Measurements from ENCODE around the gene NCS1.

The NCS1 gene

DNA sequence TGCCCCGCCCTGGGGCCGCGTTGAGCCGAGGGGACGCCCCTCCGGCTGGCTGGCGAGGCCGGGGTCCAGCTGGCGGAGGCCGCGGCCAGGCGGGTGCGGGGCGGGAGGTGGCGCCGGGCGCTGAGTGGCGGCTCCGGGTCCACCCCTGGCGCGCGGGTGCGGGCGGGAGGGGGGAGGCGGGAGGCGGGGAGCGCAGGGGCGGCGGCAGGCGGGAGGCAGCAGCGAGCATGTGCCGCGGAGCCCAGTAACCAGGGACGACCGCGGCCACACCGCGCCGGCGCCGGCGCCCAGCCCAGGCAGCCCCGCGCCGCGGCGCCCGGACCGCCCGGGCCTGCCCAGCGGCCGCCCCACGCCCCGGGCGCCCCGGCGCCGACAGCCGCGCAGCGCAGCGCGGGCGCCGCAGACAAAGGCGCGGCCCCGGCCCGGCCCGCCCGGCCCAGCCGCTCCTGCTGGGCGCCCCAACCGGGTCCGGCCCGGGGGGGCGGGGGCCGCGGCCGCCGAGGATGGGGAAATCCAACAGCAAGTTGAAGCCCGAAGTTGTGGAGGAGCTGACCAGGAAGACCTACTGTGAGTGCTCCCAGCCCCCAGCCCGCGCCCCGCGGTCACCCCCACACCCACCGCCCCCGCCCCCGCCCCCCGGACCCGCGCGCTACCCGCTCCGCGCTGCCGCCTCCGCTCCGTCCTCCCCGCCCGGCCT, at the start of gene NCS1:
NCS1 (plus strand) TSS at position 244 of the 697 bp plus-strand sequence; CDS start at position 504, 260 bp downstream.
- H3K4me3 ChIP-seq (ENCODE audit: low read depth, low read length), result peak within 1 kb of the TSS; percentile 62
- peak; percentile 35 for DNase-seq (ENCODE audit: low read depth)

DNA sequence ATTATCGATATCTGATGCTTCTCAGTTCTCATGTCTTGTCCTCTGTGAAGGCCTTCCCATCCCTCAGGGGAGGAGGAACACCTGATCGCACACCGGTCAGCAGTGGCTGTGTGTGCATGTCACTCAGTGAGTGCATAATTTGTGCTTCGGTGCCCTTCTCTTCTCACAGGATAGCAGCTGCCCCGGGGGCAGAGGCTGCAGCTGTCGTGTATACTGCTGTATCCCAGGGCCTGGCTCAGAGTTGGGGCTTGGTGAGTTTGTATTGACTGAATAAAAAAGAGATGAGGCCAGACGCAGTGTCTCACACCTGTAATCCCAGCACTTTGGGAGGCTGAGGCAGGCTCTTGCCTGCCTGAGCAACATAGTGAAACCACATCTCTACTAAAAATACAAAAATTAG, 49.7 kb upstream of the NCS1 start:
- no peak for DNase-seq (ENCODE audit: low read depth)
- H3K4me3 ChIP-seq (ENCODE audit: low read depth, low read length), result no peak overlapping the region

DNA sequence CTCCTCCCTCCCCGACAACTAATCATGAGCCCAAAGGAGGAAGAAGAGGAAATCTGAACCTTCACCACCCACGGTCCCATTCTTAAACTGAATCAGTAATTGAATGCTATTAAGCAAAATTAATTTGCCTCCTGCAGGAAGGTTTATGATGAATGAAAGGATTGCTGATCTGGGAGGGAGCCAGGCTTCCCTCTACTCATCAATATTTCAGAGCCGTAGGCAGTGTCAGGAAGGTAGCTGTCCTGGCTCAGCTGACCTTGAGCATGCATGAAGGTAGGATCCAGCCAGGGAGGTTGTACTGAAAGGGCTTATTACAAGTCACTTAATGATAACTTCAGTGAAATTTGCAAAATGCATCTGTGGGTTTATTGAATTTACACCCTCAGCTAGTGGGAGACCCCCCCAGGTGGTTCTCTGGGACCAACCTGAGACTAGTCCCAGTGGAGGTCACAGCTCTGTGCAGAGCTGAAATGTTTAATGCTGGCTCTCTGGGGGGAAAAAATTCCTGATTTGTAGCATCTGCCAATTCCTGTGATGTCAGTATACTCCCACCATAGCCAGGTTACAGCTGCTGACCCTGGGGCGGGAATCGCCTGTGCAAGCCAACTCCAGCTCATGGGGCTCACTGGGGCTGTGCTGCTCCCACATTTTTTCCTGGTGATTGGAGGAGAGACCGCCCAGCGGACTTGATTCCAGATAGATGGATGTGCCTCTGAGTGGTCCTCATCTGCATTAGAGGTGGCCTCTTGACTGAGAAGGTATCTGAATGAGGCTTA, 47.9 kb upstream of the NCS1 start:
- no peak for DNase-seq (ENCODE audit: low read depth)
- H3K4me3 ChIP-seq (ENCODE audit: low read depth, low read length), result no peak overlapping the region

DNA sequence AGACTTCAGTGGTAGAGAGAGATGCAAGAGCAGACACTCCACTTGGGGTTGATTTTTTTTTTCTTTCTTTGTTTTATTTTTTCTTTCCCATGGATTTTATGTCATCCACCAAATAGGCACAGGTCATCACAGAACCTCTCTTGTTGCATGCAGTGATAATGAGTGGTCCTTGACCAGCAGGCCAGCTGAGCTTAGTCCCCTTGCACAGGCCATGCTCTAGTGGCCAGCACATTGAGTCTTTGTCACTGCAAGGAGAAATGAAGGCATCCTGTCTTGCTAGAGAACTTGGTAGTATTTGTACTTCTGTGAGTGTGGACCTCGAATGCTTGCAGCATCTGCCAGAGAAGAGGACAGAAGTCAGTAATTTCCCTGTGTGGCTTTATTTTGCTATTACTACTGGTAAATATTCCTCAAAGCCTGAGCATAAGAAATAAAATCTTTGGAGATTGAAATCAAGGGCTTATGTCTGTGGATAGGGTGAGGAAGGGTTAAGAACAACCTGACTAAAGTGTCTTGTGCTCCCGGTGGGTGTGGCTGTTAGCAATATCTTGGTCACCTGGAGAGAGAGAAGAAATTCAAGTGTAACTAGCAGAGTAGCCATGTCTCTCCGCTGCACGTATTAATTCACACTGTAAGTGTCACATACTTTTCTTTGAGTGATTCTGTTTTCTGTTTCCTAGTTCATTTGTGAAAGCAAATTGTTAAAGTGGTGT, 45.3 kb upstream of the NCS1 start:
- no peak overlapping the region for H3K4me3 ChIP-seq (ENCODE audit: low read depth, low read length)
- no peak for DNase-seq (ENCODE audit: low read depth)

DNA sequence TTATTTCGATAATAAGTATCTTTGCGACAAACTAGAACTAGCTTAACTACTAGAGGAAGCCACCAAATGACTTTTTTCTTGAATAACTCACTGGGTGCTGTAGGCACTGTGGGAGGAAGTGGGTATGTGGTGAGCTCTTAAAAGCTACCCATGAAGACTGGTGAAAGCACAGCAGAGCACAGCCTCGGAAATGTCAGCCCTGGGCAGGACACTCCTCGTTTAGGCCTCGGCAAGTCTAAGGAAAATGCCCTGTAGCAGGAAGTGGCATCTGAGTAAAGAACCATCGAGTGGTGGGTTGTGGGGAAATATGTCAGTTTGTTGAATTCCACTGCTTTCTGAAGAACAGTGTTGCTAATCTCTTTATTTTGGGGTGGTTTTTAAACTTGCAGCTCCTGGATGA, 44.0 kb upstream of the NCS1 start:
- H3K4me3 ChIP-seq (ENCODE audit: low read depth, low read length), result no peak overlapping the region
- no peak for DNase-seq (ENCODE audit: low read depth)

DNA sequence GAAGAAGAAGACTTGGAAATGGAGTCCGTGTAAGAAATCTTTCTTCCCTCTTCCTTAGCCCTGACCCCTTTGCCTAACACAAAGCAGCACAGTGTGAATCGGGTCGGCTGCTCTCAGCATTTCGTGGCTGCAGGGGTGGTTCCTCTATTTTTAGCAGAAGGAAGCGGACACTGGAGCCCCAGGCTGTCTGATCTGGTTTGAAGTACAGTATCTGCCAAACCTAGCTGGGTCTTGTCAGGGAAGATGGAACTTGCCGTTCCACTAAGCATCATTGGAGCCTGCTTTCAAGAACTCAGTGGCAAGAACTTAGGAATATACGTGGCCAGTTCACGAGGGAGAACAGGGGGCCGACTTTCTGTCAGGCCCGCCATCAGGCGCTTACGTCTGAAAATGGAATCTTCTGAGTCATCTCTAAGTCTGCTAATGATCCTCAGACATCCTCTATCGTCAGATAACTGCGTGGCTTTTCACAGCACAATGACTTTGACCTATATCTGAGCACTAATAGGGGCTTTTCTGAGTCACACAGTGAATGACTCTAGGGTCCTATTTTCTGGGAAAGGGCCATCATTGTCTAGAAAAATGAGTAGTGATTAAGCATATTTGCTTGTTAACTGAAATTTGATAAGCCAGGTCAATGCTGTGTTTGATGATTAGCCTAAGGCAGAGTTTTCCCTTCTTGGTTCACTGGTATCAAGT, 43.3 kb upstream of the NCS1 start:
- H3K4me3 ChIP-seq (ENCODE audit: low read depth, low read length), result no peak overlapping the region

DNA sequence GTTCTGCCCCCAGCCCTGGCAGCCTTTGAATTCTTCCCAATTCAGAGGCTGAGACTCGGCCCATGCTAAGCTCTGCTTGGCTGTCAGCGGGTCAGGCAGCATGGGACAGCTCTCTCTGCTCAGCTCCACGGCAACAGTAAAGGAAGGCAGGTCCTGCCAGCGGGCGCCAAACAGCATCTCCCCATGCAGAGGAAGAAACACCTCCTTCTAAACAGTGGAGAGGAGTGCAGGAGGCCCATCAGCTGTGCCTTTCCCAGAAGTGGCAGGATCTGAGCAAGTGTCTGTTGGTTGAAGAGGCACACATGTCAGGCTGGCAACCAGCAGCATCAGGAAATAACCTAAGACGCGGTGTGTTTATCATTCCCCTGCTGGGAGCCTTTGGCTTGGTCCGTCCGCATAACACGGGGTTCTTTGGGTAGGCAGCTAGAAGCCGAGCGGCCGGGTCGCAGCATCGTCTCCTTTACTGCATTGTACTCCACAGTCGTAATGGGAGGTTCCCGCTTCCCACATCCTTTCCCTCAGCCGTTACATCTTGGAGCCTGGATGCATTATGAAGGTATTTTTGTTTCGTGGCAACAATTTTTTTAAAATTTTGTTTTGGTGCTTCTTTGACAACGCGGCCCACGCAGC, 42.7 kb upstream of the NCS1 start:
- no peak overlapping the region for H3K4me3 ChIP-seq (ENCODE audit: low read depth, low read length)
- DNase-seq (ENCODE audit: low read depth), result no peak

More for the DNA sequence above, 43.3 kb upstream of the NCS1 start:
- peak; percentile 81 for DNase-seq (ENCODE audit: low read depth)

DNA sequence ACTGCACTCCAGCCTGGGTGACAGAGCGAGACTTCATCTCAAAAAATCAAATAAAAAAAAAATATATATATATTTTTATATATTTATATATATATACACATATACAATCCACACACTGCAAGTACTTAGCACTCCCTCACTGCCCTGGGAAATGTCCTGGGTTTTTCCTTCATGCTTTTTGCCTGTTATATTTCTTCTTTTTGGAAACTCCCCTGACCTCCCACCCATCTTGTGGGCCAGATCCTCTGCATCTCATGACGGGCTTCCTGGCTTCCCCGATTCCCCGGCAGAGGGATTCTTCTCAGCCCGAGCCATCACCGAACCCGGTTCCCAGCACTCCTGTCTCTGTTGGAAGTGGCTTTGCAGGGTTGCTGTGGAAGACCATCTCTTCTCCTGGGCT, 39.5 kb upstream of the NCS1 start:
- no peak for DNase-seq (ENCODE audit: low read depth)
- H3K4me3 ChIP-seq (ENCODE audit: low read depth, low read length), result no peak overlapping the region

DNA sequence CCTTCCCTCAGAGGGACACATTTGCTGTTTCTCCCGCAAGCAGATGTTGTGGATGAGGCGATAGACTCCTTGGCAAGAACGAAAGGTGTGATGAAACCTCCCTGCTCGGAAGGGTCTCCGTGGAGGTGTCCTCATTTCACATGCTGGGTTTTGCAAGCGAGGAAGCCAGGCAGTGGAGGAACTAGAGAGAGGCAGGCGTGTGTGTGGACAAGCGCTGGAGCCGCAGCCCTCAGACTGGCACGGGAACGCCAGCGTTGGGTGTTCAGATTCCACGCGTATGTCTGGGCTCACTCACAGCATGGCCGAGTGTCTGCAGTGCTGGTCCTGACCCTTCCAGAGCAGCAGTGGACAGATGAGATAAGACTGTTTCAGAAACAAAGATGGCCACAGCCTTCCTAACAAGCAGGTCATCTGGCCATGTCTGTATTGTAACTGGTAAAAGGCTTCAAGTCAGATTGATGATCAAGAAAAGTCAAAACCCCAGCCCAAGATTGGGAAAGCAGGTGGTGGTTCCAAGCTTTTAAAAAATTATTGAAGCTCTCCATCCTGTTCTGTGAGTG, 35.0 kb upstream of the NCS1 start:
- DNase-seq (ENCODE audit: low read depth), result no peak
- no peak overlapping the region for H3K4me3 ChIP-seq (ENCODE audit: low read depth, low read length)

DNA sequence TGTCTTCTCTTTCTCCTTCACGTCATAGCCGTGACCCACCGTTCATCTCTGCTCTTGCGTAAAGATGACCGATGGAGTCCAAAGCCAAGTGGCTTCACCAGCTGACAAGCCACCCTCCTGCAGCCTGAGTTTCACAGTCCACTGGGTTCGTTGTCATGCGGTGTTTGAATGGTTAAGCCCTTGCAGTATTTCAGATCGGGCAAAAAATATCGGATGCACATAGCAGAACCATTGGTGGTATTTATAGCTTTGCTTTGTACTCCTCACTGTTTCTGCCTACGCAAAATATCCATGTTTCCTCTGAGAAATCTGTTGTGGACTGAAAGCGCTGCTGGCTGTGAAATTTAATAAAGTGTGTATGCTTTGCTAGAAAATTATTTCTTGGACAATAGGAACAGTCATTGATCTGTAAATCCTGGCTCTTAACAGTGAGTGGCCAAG, 34.5 kb upstream of the NCS1 start:
- no peak overlapping the region for H3K4me3 ChIP-seq (ENCODE audit: low read depth, low read length)
- DNase-seq (ENCODE audit: low read depth), result no peak

DNA sequence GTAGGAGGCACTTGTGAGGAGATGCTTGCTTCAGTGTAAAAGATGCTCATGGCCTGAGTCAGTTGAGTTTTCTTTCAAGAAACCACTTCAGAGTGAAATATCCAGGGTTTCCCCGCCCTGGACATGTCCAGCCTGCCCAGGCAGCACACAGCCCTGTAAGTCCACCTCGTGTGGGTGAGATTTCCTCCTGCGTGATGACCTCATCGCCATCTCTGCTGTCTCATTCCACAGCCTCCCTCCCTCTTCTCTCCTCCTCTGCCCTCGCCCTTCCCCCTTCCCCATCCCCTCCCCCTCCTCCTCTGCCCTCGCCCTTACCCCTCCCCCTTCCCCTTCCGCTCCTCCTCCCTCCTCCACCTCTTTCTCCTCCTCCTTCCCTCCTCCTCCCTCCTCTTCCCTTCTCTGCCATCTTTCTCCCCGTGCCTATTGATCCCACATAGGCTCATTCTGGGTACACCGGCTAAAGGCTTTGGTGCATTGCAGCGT, 34.0 kb upstream of the NCS1 start:
- DNase-seq (ENCODE audit: low read depth), result peak; percentile 92
- no peak overlapping the region for H3K4me3 ChIP-seq (ENCODE audit: low read depth, low read length)

DNA sequence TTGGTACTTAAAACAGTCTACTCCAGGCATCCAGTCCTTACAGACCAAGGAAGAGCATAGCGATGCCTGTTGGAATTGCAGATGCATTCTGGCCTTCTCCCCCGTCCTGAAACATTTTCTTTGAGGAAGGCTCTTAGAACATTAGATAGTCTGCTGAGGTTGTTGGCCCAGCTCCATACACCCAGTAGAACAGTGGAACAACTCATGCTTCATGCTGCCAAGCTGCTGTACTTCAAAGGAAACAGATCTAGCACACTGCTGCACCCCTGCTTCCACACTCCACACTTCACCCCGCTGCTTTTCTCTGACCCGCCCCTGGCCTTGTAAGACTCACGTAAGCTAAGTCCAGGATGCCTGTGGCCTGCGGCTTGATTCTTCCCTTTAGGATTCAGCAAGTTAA, 33.4 kb upstream of the NCS1 start:
- DNase-seq (ENCODE audit: low read depth), result peak; percentile 96
- no peak overlapping the region for H3K4me3 ChIP-seq (ENCODE audit: low read depth, low read length)

DNA sequence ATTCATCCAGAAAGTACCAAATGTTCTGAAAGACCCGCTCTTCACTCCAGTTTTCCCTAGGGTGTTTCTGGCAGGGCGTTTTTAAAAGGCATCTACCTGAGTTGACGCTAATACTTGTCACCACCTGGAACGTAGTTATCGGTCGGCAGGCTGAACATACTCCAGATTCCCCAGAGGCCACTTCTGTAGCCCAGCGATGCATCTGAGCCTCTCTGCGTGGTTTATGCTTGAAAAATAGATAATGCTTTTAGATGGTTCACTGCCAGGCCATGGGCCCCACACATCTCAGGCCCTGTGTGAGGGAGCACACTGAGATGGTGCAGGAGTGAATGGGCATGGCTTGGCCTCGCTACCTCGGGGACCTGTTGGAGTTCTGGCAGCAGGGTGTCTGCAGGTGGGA, 33.0 kb upstream of the NCS1 start:
- DNase-seq (ENCODE audit: low read depth), result no peak
- no peak overlapping the region for H3K4me3 ChIP-seq (ENCODE audit: low read depth, low read length)

DNA sequence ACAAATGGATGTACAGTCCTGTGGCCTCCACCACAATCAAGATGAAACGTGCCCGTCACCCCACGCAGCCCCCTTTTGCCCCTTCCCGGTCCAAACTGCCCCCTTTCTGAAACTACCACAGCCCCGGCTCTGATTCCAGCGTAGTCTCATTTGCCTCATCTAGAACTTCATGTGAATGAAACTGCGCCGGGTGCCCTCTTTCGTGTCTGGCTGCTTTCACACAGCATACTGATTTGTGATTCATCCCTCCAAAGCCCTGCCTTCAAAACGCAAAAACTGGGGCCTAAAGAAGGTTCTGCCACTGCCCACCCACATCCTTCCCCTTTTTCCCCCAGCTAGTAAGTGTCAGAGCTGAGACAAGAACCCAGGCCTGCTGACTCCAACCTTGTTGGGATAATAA, 31.5 kb upstream of the NCS1 start:
- no peak overlapping the region for H3K4me3 ChIP-seq (ENCODE audit: low read depth, low read length)
- no peak for DNase-seq (ENCODE audit: low read depth)

DNA sequence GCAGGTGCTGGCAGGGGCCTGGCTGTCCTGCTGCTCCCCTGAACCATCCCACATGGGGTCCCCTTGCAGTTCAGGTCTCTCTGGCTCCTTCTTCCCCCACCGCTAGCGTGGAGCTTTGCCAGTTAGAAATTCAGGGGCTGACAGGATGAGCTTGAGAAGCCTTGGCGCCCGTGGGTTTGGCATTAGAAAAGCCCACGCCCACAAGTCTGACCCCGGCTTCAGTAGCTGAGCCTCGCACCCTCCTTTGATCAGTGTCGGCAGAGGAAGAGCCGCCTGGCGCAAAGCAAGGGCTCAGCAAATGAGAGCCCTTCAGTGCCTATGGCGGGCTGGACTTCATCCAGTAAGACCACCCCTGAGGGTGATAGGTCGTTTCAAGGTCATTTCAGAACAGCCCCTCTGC, 30.1 kb upstream of the NCS1 start:
- DNase-seq (ENCODE audit: low read depth), result no peak
- H3K4me3 ChIP-seq (ENCODE audit: low read depth, low read length), result no peak overlapping the region

DNA sequence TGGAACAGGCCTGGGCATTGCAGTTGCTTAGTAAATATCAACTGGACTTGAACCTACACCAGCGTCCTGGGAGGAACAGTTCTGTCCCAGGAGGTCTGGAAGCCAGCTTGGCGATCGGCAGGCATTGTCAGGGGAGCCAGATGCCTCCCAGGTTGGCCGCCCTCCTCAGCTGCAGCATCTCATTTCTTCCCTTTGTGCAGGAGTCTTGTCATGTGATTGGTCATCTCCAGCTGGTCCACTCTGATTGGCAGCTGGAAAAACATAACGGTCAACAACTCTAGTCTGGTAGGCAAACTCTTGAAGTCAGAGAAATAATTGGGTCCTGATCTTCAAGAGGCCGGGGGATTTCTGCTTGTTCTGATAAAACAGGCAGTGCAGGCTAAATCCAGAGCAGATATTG, 29.6 kb upstream of the NCS1 start:
- DNase-seq (ENCODE audit: low read depth), result no peak

DNA sequence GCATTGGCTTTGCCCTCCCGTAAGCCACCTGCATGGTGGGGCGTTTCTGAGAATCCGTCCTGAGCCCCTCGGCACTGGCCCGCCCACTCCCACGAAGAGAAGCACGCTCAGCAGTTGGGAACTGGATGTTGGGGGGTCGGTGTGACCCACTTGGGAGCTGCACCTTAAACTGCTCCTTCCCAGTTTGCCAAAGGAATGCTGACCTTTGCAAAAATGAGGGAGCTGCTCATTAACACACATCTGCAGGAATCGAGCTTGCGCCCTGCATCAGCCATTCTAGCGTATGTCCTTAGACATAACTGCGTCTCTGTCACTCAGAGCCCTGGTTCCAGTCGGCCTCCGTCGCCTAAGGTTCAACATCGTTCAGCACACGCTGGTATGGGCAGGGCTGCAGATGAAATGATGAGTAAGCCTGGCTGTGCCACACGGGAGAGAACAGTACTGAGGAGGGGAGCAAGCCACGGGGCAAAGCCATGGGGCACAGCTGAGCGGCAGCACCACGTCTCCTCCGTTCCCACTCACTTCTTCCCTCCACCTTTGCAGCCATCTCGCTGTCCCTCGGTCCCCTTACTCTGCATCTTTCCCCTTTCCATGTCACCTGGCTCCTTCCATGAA, 28.8 kb upstream of the NCS1 start:
- H3K4me3 ChIP-seq (ENCODE audit: low read depth, low read length), result no peak overlapping the region
- no peak for DNase-seq (ENCODE audit: low read depth)

More for the DNA sequence above, 29.6 kb upstream of the NCS1 start:
- no peak overlapping the region for H3K4me3 ChIP-seq (ENCODE audit: low read depth, low read length)

DNA sequence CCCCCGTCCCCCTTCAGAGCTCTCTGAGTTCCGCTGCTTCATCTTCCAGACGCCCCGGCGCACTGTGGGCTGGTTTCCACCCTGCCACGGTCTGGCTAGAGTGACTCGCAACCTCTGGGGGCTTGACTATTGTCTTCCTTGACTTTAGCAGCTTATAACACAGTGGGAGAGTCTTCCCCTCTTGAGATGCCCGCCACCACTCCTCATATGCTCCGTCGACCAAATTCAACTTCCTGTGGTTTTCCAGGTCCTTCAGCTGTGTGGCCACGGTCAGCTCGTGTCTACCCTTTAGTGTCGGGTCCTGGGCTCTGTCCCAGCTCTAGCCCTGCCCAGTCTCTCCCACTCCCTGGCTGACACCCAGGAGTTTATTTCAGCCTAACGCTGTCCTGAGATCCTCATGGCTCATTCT, 28.2 kb upstream of the NCS1 start:
- no peak overlapping the region for H3K4me3 ChIP-seq (ENCODE audit: low read depth, low read length)
- no peak for DNase-seq (ENCODE audit: low read depth)

DNA sequence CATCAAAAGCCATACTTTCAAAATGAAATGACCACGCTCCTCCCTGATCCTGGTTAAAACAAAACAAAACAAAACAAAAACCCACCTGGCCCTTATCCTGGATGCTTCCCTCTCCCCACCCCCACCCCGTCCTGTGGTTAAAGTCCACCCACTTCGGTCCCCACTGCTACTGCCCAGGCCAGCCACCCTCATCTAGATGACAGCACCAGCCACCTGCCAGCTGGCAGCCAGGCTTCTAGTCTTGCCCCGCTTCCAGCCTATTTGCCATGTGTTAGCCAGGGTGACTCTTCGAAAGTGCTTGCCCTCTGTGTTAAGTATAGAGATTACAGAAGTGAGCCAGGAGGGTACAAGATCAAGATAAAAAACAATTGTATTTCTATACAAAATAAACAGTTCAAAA, 27.5 kb upstream of the NCS1 start:
- DNase-seq (ENCODE audit: low read depth), result no peak
- no peak overlapping the region for H3K4me3 ChIP-seq (ENCODE audit: low read depth, low read length)

All from skeletal muscle cell (primary cell).